HG03354 (cell line): ENCODE measurements around the gene H2BK1.

Experiments used
- ATAC-seq: cut with Tn5 transposase; IDR thresholded peaks from one replicate; pipeline ENCODE4 v1.9.1; 2021; ENCODE audit warnings: mild to moderate bottlenecking; ENCODE audit not compliant: unreplicated experiment, poor library complexity, severe bottlenecking

The H2BK1 gene

DNA sequence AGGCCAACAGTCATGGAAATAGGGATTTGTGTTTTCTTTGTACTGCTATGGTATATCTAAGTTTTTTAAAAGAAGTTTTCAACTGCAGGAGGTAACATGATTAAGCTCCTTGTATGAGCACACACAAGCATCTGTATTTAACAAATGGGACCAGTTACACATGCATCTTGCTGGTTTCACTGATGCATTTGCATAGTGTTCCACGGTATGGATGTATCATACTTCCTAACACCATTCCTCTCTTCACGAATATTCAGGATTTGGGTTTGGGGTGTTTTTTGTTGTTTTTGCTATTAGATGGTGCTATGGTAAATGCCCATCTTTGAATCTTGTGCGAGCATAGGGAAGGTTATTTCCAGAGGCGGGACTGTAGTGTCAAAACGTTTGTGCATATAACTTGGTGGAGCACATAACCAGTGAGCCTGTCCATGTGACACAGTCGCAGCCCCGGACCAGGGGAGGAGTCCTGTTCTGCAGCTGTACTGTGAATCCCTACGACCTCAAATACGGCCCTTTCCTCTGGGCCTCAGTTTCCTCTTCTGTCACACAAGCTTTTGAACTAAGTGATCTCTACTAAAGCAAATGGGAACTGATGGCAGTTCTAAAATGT, 1.9 kb downstream of the H2BK1 start:
- no peak for ATAC-seq

DNA sequence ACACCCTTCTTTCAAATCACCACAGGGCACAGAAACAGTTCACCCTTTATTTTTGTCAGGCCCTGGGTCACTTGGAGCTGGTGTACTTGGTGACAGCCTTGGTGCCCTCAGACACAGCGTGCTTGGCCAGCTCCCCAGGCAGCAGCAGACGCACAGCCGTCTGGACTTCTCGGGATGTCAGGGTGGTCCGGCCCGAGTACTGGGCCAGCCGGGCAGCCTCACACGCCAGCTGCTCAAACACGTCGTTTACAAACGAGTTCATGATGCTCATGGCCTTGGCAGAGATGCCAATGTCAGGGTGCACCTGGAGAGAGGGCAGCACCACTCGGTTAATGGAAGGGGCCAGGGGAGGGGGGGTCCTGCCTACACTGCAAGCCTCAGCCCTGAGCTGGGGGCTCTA, 2.5 kb downstream of the H2BK1 start:
- ATAC-seq: no peak

DNA sequence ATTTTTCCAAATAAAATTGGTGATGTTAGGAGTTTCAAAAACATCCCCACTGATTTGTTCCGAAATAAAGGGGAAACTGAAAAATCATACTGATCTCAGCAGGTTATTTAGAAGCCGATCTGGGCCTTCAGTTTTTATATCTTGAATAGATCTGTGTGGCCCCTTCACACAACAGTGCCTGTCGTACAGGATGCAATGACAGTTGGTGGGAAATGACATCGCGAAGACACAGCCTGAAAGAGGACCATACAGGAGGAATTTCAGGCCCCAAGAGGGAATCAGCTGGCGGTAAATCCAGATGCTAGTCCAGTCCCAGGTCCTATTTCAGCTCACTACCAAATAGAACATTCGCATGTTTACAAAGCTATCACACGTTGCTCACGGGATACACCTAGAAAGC, 3.0 kb downstream of the H2BK1 start:
- ATAC-seq: no peak

DNA sequence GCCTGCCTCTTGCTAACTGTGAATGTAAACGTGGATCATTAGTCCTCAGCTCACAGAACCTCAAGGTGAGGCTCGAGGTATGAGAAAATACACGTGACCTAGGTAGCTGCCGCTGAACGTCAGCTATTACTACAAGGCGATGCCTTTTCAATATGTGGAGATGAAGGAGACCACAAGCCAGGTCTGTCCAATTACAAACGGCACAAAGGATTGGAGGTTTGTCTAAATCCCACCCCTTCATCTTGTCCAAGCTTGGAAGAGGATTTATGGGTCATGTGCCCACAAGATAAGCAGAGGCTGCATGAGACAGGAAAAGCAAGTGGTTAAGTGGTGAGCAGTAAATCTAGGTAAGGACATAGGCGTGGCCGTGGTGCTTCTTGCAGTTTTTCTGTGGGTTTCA, 3.4 kb downstream of the H2BK1 start:
- ATAC-seq: no peak

DNA sequence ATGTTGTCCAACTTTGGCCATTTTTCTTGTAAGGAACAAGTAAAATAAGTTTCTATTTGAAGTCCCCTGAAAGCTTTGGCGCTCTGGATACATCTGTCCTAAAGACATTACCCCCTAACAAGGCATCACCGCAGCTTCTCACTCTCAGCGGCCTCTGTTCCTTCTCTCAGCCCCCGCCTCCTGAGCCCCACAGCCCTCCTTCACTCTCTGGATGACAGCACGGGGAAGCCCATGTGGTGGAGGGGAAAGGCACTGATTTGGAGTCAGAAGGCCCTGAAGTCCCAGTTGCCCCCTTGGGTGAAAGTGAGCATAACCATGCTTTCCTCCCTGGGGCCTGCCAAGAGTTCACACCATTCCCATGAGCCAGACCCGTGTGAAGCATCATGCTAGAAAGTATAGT, 4.6 kb downstream of the H2BK1 start:
- no peak for ATAC-seq

DNA sequence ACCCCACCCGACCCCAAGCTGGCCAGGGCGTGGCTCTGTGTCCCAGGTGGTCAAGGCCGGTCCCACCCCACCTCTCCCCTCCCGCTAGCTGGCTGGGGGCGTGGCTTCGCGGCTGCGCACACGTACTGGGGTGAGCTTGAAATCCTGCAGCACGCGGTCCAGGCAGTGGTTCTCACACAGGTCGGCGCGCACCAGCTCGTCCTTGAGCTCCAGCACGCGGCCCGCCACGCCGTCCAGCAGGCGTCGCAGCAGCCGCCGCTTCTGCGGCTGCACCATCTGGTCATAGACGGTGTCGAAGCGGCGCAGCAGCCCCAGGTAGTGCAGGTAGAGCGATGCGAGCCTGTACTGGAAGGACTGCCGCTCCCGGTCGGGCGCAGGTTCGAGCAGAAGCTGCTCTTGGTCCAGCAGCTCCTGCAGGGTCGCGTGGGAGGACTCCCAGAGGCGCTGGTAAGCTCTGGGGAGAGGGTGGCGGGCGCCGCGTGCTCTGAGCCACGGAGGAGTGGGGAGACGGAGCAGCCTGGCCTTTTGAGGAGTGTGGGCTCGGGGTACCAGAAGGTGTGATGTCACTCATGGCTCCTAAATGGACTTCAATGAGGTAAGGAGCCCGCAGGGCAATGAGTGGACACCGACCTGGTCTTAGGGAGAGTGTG, 5.8 kb downstream of the H2BK1 start:
- ATAC-seq: no peak

DNA sequence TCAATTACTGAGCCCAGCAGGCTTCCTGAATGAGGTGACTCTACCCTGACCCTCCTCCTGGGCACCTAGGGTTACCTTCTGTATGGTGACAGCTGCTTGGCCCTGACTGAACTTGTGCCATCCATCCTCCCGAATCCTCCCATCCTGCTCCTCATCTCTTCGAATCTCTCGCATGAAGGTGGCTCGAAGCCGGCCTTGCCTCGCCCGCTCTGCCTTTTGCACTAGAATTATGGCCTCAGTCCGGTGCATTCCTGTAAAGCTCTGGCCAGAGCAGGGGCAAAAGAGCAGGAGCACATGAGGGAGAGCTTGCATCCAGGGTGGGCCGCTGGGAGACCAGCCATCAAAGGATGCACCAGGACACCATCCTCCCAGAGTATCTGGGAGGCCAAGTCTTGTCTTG, 7.5 kb downstream of the H2BK1 start:
- no peak for ATAC-seq

DNA sequence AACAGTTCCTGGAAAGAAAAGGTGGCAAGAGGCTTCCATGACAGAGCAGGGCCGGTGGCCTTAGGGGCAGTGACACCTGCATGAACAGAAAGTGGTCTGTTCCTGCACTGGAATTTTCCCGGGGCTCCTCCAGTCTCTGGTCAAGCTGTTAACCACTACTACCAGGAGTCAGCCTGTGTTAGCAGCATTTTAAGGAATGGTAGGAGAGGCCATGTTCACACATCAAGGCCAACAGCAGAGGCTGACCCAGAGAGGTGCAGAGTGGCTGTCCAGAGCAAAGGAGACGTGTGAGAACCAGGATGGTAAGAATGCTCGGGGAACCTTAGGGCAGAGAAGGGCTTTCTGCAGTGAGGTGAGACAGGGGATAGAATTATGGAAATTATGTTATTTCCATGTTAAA, 8.5 kb downstream of the H2BK1 start:
- ATAC-seq: no peak

DNA sequence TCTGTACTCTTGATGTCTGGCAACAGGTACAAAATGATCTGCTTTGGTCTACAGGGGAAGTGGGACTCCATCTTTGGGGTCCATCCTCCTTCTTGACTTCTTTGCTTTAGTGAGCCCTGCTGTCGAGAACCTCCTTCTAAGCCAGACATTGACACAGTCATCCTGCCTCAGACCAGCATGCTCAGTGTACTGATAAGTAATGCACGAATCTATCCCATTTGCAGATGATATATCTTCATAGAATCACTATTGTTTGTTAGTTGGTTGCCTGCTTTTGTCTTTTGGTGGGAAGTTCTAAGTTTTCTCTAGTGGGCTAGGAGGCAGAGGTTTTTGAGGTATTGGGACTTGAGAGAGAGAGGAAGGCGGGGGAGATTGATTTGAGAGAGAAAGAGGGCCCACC, 8.9 kb downstream of the H2BK1 start:
- no peak for ATAC-seq

DNA sequence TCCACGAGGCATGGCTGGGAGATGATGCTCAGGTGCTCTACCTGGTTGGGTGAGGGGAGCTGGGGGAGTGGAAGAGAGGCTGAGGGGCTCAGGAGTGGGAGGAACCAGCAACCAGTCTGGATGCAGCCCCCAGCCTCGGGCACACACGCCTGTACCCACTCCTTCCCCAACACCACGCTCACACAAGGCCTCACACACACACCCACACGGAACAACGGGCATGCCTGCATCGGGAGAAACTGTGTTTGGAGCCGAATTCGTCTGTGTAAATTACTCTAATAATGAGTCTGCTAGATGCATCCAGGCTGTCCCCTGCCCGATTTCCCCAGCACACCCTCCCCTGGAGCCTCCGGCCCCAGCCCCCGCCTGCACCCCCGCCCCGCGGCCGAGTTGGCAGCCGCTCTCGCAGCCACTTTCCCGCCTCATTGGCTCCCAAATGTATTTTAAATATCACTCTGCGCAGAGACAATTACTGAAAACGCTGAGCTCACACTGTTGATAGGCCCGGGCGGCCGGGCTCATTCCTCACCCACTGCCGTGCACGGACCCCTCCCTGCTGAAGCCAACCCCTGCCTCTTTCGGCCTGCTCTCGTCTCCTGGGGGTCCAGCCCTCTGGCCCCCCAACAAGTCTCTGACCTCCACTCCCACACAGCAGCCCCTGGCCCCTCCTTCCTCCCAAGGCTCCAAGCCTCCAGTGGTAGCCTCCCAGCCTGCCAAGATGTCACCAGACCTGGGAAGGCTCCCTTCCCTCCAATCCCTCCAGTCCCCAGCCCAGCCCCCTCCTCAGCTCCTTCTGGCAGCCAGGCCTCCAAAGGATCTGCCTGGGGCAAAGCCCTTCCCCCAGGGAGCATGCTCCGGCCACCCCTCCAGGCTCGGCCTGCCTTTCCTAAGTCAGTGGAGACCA, 11.1 kb downstream of the H2BK1 start:
- ATAC-seq: no peak

DNA sequence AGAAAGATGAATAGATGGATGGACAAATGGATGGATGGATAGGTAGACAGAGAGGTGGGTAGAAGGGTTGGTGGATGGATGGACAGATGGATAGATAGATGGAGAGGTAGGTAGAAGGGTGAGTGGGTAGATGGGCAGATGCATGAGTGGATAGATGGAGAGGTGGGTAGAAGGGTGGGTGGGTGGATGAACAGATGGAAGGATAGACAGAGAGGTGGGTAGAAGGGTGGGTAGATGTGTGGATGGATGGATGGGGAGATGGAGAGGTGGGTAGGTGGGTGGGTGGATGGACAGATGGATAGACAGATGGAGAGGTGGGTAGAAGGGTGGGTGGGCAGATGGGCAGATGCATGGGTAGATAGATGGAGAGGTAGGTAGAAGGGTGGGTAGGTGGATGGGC, 12.4 kb downstream of the H2BK1 start:
- ATAC-seq: no peak

DNA sequence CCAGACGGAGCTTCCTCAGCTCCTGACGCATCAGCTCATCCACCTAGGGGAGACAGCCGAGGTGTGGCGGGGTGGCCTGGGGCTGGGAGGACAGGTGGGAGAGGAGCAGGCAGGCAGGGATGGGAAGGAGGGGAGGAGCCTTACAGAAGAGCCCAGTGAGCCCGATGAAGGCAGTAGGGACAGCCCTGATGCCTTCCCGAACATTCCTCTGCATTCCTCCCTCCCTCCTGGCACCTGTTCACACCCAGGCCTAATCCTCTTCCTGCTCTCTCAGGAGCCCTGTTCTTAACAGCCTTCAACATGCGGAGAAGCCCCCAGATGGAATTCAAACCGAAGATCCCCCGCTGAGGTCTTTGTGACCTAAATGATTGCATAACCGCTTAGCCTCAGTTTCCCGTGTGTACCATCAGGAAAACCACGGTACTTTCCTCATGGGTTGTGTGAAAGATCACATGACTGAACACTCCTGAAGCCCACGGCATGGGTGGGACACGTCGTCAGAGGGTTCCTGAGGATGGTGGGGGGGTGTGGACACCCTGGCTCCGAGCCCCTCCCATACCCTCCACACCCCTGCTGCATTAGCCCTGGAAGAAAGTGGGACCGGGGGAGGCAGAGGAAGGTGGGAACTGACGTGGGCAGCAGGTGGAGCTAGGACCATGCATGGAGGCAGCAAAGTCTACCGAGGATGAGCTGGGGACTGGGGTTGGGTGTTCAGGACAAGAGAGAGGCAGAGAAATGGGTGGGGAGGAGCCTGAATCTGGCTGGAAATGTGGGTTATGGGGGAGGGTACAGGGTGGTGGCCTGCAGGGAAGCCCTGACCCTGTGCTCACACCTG, 14.5 kb downstream of the H2BK1 start:
- ATAC-seq: no peak

DNA sequence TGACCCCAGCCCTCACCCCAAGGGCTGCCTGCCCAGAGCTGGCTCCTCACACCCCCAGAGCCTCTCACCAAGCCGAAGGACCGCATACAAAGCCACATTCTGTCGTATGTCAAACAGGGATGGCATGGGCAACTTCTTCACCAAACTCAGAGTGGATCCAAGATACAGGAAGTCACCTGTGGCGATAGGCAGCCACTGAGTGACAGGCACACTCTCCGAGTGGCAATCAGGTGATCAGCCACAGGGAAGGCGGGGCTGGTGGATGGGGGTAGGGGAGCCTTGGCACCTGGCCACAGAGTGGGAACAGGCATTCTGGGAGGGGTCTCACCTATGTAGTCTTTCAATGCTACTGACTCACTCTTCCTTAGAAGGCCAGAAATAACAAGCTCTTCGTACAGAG, 16.1 kb downstream of the H2BK1 start:
- no peak for ATAC-seq

DNA sequence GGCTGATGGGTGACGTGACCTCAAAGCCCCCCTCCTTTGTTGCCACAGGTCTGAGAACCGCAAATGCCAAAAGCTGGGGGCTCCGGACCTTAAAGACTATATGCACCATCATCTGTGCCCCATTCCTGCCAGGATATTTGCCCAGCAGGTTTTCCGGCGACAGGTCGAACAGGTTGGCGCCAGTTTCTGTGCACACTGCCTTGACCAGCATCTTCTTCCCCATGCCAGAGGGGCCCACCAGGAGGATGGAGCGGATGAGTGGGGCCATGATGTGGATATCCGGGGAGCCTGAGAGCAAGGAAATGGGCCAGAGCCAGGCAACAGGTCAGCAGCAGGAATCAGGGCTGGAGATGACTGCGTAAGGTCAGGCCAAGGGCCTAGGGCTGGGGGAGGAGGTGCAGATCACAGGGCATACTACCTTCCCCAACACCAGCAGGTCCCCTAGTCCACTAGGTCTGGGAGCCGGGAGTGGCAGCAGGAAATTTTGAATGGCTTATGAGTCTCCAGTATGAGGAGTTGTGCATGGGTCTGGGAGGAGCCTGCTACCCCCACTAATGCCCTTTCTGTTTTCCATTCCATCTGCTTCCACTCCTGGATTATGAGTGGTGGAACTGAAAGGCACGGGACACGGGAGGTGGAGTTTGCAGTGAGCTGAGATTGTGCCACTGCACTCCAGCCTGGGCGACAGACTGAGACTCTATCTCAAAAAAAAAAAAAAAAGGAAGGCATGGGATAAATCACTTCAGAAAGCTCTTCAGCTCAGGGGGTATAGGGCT, 16.9 kb downstream of the H2BK1 start:
- no peak for ATAC-seq

DNA sequence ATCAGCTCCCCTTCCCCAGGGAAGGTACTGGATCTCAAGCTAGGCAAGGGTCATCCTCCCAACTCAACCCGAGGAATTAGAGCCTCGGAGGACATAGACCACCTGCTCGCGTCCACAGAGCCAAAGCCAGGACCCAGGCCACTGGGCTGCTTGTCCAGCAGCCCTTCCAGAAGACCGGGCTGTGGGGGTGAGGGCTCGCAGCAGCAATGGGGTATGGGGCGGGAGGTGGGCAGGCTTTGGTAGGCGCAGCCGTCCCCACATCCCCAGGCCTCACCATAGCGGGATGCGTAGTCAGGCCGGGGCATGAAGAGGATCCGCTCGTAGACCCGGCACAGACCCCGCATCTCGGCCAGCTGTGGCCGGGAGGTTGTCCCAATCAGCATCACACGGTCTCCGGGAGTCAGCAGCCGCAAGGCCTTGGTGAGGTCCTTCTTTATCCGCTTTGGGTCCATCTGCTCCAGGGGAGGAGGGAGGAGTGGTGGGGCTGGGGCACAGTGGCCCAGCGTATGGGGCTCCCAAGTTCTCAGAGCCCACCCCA, 18.2 kb downstream of the H2BK1 start:
- no peak for ATAC-seq

DNA sequence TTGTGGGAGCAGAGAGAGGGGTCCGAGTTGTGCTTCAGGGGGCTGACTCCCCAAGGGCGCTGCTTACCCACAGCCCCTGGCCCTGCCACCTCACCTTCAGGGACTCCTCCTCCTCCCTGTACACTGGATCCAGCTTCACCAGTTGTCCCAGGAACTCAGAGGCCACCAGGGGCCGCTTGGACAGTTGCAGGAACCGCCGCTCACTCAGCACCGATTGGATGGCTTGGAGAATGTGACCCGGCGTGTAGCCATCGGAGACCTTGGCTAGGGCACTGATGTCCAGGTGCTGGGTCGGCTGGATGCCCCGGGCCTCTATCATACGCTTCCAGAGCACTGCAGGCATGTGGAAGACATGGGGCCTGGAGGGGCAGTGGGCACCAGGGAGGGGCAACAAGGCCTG, 18.7 kb downstream of the H2BK1 start:
- ATAC-seq: no peak

DNA sequence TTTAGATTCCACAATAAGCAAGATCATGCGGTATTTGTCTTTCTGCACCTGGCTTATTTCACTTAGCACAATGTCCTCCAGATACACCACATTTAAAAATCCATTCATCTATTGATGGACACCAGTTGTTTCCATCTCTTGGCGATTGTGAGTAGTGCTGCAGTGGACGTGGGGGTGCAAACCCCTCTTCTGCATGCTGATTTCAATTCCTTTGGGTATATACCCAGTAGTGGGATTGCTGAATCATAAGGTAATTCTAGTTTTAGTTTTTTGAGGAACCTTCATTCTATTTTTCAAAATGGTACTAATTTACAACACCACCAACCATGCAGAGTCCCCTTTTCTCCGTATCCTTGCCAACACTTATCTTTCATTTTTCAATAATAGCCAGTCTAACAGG, 21.2 kb downstream of the H2BK1 start:
- ATAC-seq: no peak

DNA sequence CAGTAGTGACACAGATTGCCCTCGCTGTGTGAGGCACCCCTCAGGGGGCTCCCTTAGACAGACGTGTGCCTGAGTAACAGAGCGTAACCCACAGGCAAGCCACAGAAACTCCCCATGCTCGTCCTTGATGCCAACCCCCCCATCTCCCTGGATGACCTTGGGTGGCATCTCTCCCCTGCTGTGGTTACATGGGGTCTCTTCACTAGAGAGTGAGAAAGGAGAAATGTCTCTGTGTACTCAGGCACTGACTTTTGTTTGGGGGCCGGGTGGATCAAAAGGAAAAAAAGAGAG, 22.1 kb downstream of the H2BK1 start:
- ATAC-seq: no peak
